Activated effector memory CD4-positive, alpha-beta T cell treated with anti-CD3 and anti-CD28 coated beads, Interleukin-2, amount 50 U/mL, for 16 hours (primary cell): ENCODE measurements around the gene CTNNBL1.

Experiments
- DNase-seq: peaks from one replicate; pipeline ENCODE4 v3.0.0-alpha.2; 2020

Gene CTNNBL1

DNA sequence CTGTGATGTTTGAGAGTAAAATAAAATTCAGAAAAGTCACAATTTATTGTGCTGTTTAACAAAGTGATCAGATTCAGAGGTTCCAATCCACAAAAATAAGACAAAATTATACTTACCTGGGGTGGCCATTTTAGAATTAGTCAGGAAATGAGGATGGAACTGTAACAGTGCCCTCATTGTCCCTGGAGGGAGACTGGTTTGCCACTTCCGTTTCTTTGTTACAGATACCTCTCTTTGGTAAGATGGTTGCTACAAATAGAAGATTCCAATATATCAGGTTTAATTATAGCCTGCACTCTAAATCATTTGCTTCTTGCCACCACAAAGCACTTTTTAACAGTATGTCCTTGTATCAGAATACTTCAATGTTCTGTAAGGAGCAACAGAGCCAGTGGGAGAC lies 95.6 kb downstream of the CTNNBL1 start:
- no peak for DNase-seq

DNA sequence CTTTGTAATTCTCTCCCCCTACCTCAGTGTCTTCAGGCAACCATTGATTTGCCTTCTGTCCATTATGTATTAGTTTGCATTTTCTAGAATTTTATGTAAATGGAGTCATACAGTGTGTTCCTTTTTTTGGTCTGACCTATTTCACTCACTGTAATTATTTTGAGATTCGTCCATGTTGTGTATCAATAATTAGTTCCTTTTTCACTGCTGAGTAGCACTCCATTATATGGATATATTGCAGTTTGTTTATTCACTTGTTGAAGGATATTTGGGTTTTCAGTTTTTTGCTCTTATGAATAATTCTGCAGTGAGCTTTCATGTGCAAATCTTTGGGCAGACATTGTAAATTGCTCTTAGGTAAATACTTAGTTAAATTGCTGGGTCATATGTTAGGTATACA lies 97.1 kb downstream of the CTNNBL1 start:
- DNase-seq: no peak

DNA sequence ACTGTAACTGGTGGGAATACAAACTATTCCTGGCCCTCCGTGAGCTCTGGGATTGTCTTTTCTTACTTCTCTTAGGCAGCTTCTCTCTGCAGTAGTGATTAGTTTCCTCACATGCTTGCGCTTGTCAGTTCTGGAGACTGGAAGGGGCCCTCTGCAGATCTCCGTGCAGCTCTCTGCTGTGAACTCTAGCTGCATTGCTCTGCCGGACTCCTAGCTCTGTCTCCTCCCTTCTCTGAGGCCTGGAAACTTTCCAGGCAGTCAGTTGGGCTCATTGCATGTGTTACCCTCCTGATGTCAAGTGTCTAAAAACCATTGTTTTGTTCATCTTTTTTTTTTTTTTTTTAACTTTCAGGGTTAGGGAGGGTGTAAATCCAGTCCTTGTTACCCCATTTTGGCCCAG lies 102.3 kb downstream of the CTNNBL1 start:
- DNase-seq: no peak

GRCh38 chr20:37796733-37797132 lies 102.9 kb downstream of the CTNNBL1 start:
- no peak for DNase-seq

- no peak for DNase-seq
Observed at GRCh38 chr20:37797669-37798175, 103.9 kb downstream of the CTNNBL1 start.

DNA sequence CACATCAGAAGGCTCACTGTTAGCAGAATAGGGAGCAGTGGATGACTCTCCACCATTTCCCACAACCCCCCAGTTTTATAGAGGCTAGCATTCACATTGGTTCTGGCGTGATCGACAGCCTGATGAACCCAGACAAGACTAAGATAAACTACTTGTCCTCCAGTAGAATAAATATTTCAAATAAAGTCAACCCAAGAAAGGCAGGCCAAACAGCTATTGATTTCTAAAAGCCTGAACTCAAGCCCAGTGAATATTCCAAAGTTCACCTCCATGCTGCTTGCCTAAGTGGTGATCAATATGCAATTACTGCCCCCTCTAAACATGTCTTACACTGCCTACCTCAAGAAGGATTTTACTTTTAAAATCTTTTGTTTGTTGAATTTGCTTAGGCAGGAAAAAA lies 104.5 kb downstream of the CTNNBL1 start:
- no peak for DNase-seq

- DNase-seq: no peak
Observed at GRCh38 chr20:37800618-37801017, 106.8 kb downstream of the CTNNBL1 start.

DNA sequence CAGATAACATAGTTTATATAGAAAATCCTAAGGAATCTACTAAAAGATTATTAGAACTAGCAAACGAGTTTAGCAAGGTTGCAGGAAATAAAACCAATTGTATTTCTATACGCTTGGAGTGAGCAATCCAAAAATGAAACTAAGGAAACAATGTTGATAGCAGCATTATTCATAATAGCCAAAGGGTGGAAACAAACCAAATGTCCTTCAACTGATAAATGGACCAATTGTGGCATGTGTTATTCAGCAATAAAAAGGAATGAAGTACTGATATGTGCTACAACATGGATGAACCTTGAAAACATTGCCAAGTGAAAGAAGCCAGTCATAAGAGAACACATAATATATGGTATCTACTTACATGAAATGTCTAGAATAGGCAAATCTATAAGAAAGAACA lies 108.1 kb downstream of the CTNNBL1 start:
- no peak for DNase-seq

- no peak for DNase-seq
Observed at GRCh38 chr20:37803438-37804307, 109.8 kb downstream of the CTNNBL1 start.

DNA sequence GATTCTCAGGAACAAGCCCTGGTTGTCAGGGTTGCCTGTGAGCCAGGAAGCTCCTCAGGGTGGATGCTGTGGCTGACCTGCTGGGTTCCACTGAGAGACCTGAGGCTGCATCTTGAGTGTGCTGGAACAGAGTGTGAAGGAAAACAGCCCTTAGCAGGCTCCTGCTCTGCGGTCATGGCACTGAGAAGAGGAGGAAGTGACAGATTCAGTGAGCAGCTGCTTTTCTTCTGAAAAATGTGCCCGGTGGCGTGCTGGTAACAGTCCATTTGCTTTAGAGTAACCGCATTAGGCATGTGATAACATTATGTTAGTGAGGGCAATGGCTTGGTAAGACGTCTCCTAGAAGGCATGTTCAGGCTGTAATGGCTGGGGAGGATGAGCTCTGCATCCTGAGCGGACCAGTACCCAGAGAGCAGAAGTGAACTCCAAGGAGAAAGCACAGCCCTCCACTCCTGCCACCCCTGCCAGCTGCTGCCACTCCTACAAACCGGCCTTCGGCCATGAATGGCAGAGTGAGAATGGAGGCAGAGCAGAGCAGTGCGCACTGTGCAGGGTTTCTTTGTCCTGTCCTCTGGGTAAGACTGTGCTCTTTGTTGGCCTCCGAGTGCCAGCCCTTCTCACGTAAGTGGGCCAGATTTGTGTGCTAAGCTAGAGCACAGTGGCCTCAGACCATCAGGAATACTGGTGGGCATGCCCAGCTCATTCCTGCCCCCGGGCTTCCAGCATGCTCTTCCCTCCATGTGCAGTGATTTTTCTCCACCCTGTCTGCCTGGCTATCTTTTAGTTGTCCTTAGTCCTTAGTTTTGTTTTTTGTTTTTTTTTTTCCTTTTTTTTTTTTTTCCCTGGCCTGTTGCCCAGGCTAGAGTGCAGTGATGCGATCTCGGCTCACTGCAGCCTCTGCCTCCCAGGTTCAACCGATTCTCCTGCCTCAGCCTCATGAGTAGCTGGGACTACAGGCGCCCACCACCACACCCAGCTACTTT lies 111.0 kb downstream of the CTNNBL1 start:
- DNase-seq: no peak

GRCh38 chr20:37807471-37808232 lies 113.8 kb downstream of the CTNNBL1 start:
- DNase-seq: no peak

DNA sequence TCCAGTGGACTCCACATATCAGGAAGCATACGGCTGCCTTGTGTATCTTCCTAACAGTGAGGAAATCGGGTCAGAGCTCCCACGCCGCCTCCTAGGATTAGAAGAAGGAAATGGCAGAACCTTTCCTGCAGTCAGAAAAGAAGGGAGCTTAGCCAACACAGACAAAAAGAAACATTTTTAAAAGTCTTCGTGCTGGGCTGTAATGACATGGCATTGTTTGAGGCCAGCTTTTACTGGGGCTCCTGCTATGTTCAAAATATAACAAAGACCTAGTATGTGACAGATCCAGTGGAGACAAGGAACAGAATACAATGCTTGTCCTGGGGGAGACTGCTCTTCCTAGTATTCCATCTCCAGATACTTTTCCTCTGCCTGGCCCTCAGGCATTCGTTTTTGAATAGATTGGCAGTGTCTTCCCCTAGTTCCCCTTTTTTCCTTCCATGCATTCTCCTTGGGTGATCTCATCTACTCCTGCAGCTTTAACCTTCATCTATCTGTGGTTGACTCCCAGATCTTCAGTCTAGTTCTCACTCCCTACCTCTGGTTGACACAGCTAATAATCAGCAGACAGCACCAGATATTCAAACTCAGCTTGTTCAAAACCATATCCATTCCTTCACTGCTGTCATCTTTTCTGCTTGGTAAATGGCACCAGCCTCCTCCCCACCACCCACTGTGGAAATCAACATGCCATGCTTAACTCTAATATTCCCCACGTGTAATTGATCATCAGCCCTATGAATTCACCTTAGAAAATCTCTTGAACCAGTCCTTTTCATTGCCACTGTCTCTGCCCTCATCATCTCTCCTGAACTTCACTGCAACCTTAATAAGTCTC lies 114.6 kb downstream of the CTNNBL1 start:
- no peak for DNase-seq

DNA sequence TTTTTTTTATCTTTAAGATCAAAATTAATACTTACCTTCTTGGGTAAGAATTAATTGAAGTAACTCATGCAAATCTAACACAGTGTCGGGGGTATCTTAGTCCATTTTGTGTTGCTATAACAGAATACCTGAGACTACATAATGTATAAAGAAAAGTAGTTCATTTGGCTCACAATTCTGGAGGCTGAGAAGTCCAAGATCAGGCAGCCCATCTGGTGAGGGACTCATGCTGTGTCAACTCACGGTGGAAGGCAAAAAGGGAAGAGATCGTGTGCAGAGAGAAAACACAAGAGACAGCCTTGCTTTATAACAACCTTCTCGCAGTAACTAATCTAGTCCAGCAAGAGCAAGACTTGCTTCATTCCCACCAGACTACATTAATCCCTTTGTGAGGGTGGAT lies 116.2 kb downstream of the CTNNBL1 start:
- no peak for DNase-seq

DNA sequence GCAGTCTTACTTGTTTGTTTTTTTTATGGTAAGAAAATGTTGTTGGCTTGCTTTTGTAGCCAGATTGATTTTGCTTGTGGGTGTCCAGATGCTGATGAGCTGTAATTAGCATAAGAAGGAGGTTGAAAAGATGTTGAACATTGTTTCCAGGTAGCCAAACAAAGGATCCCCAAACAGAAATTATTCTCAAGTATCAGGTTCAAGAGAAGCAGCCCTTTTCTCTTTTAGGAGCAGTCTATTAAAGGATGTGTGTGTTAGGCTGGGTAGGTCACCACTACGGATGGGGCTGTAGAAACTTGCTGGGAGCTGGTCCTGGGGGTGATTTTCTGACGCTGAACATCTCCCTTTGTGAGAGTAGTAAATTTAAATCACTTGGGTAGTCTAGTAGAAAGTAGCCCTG lies 122.2 kb downstream of the CTNNBL1 start:
- DNase-seq: no peak

- no peak for DNase-seq
Observed at GRCh38 chr20:37816726-37817125, 122.9 kb downstream of the CTNNBL1 start.

- no peak for DNase-seq
Observed at GRCh38 chr20:37821696-37822095, 127.9 kb downstream of the CTNNBL1 start.

DNA sequence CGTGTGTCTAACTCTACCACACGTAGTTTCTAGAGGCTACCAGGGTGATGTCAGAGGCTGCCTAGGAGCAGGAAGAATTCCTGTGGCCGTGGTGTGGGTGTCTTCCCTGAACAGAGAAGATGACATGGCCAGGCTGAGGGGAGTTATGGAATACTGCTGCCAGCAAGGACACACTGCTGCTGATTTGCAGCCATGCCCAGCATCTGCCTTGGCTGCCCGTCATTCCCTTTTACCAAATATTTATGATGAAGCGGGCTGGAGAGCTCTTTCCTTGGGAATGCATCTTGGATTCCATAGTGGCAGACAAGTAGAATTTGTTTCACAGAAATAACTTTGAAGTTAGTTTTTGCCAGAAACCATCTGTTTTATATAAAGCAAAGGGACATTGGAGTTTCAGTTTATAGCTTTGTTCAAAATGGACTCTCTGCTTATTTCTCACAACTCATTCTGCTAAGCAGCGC lies 128.3 kb downstream of the CTNNBL1 start:
- no peak for DNase-seq

DNA sequence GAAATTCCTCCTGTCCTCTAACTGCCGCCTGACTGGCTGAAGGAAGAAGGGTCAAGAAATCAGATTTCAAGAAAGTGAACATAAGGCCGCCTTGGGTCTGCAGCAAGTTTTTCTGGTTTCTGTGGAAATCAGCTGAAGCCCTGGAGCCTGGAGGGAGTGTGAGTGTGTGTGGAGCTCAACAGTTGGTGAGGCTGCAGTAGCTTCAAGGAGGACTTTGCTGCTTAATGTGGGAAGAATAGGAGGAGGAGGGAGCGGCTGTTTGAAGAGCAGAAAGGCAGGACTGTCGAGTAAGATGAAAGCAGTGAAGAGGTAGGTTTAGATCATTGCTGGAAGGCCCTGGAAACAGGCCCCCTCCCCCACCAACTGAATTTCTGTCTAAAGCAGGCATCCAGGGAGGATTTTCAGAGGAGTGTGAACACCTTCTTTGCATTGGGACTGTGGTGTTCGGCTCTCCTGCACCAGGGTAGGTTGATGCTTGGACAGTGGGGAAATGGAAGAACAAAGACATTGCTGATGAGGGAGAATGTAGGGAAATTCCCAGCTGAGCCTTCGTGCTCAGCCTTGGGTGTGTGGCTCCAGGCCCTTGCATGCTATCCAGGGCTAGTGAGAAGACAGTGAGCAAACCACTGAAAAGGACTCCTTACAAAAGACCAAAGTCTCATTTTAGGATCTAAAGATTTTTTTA lies 129.6 kb downstream of the CTNNBL1 start:
- no peak for DNase-seq

GRCh38 chr20:37827605-37828004 lies 133.8 kb downstream of the CTNNBL1 start:
- no peak for DNase-seq

GRCh38 chr20:37828684-37829083 lies 134.9 kb downstream of the CTNNBL1 start:
- DNase-seq: no peak

DNA sequence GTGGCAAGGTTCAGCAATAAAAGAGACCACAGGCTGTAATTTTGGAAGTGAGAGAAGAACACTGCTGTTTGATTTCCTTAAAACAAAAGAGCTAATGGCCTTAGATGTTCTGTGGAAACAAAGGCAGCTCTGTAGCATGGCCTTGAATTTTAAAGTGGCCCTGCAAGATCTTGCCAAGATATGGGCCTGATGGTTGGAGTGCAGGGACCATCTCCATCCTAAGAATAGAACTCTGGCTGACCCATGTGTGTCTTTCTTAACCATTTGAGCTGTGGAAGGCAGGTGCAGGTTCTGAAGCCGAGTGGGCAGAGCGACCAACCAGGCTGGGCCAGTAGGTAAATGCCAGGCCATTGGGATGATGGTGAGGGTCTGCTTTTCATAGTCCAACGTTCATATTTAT lies 135.3 kb downstream of the CTNNBL1 start:
- DNase-seq: no peak
